GM12878 (cell line): ENCODE data around the gene FERMT2. TPM values are rescaled to one million over a fixed set of nuclear protein-coding genes. Genes with fewer than 3 reads are reported as not detected.

Source experiments
- ATAC-seq: fragments of 200-7000 bp; cut with Tn5 transposase; 3 replicates; pipeline ENCODE4 v1.9.1; 2020; ENCODE audit warnings: mild to moderate bottlenecking, moderate library complexity
- BruUV-seq: library from RNA; stranded (reverse); fragments of 400-500 nt; replicated peaks from 2 replicates; lab custom pipeline; 2021; lab: Mats Ljungman, UMichigan
- CTCF ChIA-PET: fragments of 300-600 bp; sonication (Branson Sonifier 250); formaldehyde crosslinking; extraction: SDS; loops from one replicate; lab custom pipeline; 2021; ENCODE audit warnings: inconsistent platforms; lab: Yijun Ruan, JAX
- POLR2A ChIA-PET: fragments of 350-600 bp; formaldehyde crosslinking; extraction: SDS; loops from one replicate; lab custom pipeline; 2021; ENCODE audit warnings: inconsistent platforms; lab: Charles Lee
- RAD21 ChIA-PET: fragments of 300-600 bp; sonication (Branson Sonifier 250); formaldehyde crosslinking; loops from one replicate; lab custom pipeline; 2023; ENCODE audit warnings: antibody characterized with exemption; ENCODE audit not compliant: unreplicated experiment; lab: Charles Lee
- SMC1A ChIA-PET: fragments of 300-600 bp; sonication (Branson Sonifier 250); formaldehyde crosslinking; loops from one replicate; lab custom pipeline; 2023; ENCODE audit not compliant: unreplicated experiment, uncharacterized antibody; lab: Charles Lee
- DNase-seq: peaks from one replicate; pipeline ENCODE4 v3.0.0-alpha.2; 2011; ENCODE audit warnings: low read depth, low spot score
- FAIRE-seq: peaks from 3 replicates; lab custom pipeline; 2011; peaks lifted over from hg19 to GRCh38; lab: Jason Lieb, UNC
- H2AFZ ChIP-seq: 2 replicates; pipeline ENCODE4 v1.6.0; 2011; ENCODE audit warnings: low read depth, low read length, control low read depth; ENCODE audit not compliant: control insufficient read depth
- H3K27ac ChIP-seq: 2 replicates; pipeline ENCODE4 v1.5.1; 2011; ENCODE audit warnings: control low read depth; ENCODE audit not compliant: control insufficient read depth, insufficient read depth
- H3K27me3 ChIP-seq, 2 experiments: replicated peaks in 1 of 2; 2 replicates each; pipeline versions ENCODE4 v1.6.0 to v1.6.1; 2011; ENCODE audit warnings: low read length in 1 of 2; ENCODE audit not compliant: control insufficient read depth in 2 of 2, insufficient read depth in 2 of 2
- H3K36me3 ChIP-seq, 2 experiments: 2 replicates each; pipeline ENCODE4 v1.5.1; 2011; ENCODE audit warnings: low read length in 1 of 2; ENCODE audit not compliant: control insufficient read depth in 2 of 2, insufficient read depth in 2 of 2
- H3K4me1 ChIP-seq: 2 replicates; pipeline ENCODE4 v1.6.1; 2011; ENCODE audit warnings: mild to moderate bottlenecking, low read length, moderate library complexity, mixed read lengths; ENCODE audit not compliant: control insufficient read depth, insufficient read depth
- H3K4me2 ChIP-seq: 2 replicates; pipeline ENCODE4 v1.6.0; 2011; ENCODE audit warnings: control low read depth; ENCODE audit not compliant: control insufficient read depth, insufficient read depth
- H3K4me3 ChIP-seq: fragments of 200-600 bp; sonication (generic); 2 replicates; pipeline ENCODE4 v1.5.1; 2016
- H3K79me2 ChIP-seq: 2 replicates; pipeline ENCODE4 v1.6.0; 2011; ENCODE audit warnings: low read length; ENCODE audit not compliant: control insufficient read depth, insufficient read depth
- H3K9ac ChIP-seq: 2 replicates; pipeline ENCODE4 v1.8.0; 2011; ENCODE audit warnings: low read length, control low read depth, mixed read lengths; ENCODE audit not compliant: control insufficient read depth, insufficient read depth
- H3K9me3 ChIP-seq: replicated peaks from 3 replicates; pipeline ENCODE4 v1.5.1; 2011; ENCODE audit warnings: mild to moderate bottlenecking, low read length; ENCODE audit not compliant: control insufficient read depth, insufficient read depth
- H4K20me1 ChIP-seq: 2 replicates; pipeline ENCODE4 v1.6.0; 2011; ENCODE audit not compliant: control insufficient read depth, insufficient read depth
- ASH2L ChIP-seq: fragments of 300-600, 200-600 bp; sonication (generic); IDR thresholded peaks from 2 replicates; pipeline ENCODE4 v1.6.1; 2017; ENCODE audit warnings: low read depth, mild to moderate bottlenecking, borderline replicate concordance
- FOS ChIP-seq: IDR thresholded peaks from 3 replicates; pipeline ENCODE4 v1.6.1; 2011; ENCODE audit warnings: borderline replicate concordance; ENCODE audit not compliant: insufficient read length; ENCODE audit errors: extremely low read depth
- HCFC1 ChIP-seq: fragments of 150-350 bp; IDR thresholded peaks from 2 replicates; pipeline ENCODE4 v1.6.1; 2014; ENCODE audit warnings: low read length
- KDM1A ChIP-seq: fragments of 200-600 bp; sonication (generic); IDR thresholded peaks from 2 replicates; pipeline ENCODE4 v1.6.1; 2016; ENCODE audit warnings: borderline replicate concordance
- POU2F2 ChIP-seq: IDR thresholded peaks from 3 replicates; pipeline ENCODE4 v1.6.1; 2011; ENCODE audit warnings: low read depth, mild to moderate bottlenecking, low read length, borderline replicate concordance
- SREBF2 ChIP-seq: IDR thresholded peaks from 2 replicates; pipeline ENCODE4 v1.6.1; 2012; ENCODE audit warnings: mild to moderate bottlenecking, low read length
- TCF7 ChIP-seq: IDR thresholded peaks from 2 replicates; pipeline ENCODE4 v1.6.1; 2014; ENCODE audit warnings: antibody characterized with exemption, borderline replicate concordance
- ZNF384 ChIP-seq: IDR thresholded peaks from 2 replicates; pipeline ENCODE4 v1.6.1; 2012; ENCODE audit warnings: low read depth, mild to moderate bottlenecking, low read length, improper control_type of control experiment, borderline replicate concordance
- ZZZ3 ChIP-seq: IDR thresholded peaks from 2 replicates; pipeline ENCODE4 v1.6.1; 2011; ENCODE audit warnings: low read depth; ENCODE audit not compliant: control insufficient read depth, insufficient read length
- WGBS: methylation state at CpG from one replicate; pipeline ENCODE4 v1.1.6; 2016; ENCODE audit warnings: low lambda C conversion rate; ENCODE audit not compliant: insufficient replicate concordance, insufficient coverage; ENCODE audit errors: missing lambda C conversion rate; 5-methylcytosine and 5-hydroxymethylcytosine counted together
- in situ Hi-C: fragments of 300-500 bp; cut with MboI; formaldehyde crosslinking; loops from 9 replicates; pipeline ENCODE4 v1.14.3; 2018; ENCODE audit warnings: mixed read lengths
- intact Hi-C: fragments of 100-400 bp; cut with micrococcal nuclease; formaldehyde crosslinking; loops from one replicate; pipeline ENCODE4 v1.14.2; 2022; ENCODE audit not compliant: unreplicated experiment
- polyA plus RNA-seq, 11 experiments: library from polyadenylated mRNA; depleted of rRNA in 4 of 11; unstranded in 6 of 11; stranded (reverse) in 5 of 11; fragments of >200 nt; fragmentation: Nextera tagmentation in 4 of 11; fragmentation: Illumina TruSeq in 1 of 11; extraction: Ambion mirVana in 4 of 11; extraction: Trizol in 1 of 11; gene quantifications; 1 replicate in 1 of 11; 2 replicates in 10 of 11; pipeline versions ENCODE4 v1.2.1 to v1.2.3, GENCODE V29; 2011 to 2016; ENCODE audit warnings: inconsistent platforms in 2 of 11, missing spikeins in 2 of 11, low read depth in 1 of 11
- total RNA-seq, 4 experiments: library from RNA; depleted of rRNA in 3 of 4; stranded (reverse); fragments of >200 nt in 3 of 4; fragmentation: Illumina TruSeq in 1 of 4; extraction: Trizol in 1 of 4; gene quantifications; 2 replicates each; pipeline versions ENCODE4 v1.2.1 to v1.2.3, GENCODE V29; 2013 to 2021
- TF ChIP-seq, protein P1 (sequence below), 3 experiments: IDR thresholded peaks in 2 of 3; conservative IDR thresholded peaks in 1 of 3; 2 replicates each; pipeline ENCODE4 v1.5.1; 2011; ENCODE audit warnings: low read depth in 3 of 3, low read length in 3 of 3, mild to moderate bottlenecking in 3 of 3, control low read depth in 2 of 3, moderate library complexity in 2 of 3, inconsistent platforms in 1 of 3, mixed read lengths in 1 of 3; ENCODE audit not compliant: control insufficient read depth in 2 of 3, insufficient read depth in 1 of 3; ENCODE audit errors: extremely low read depth in 1 of 3
- TF ChIP-seq, protein P2 (sequence below): fragments of 450-650 bp; IDR thresholded peaks from 2 replicates; pipeline ENCODE4 v1.6.1; 2014; ENCODE audit warnings: mild to moderate bottlenecking
- TF ChIP-seq, protein P3 (sequence below): IDR thresholded peaks from 2 replicates; pipeline ENCODE4 v1.6.1; 2011; ENCODE audit warnings: borderline replicate concordance, low read depth, mild to moderate bottlenecking, moderate library complexity, mixed read lengths, low read length; ENCODE audit not compliant: insufficient read depth; ENCODE audit errors: extremely low read length

The FERMT2 gene
- total and polyA plus RNA-seq, 10 of the 15 experiments (the other 5 are each of a cell fraction or from before 2014, with no cell fraction given) = 4.9 to 35.5 (median 19.5) TPM

DNA sequence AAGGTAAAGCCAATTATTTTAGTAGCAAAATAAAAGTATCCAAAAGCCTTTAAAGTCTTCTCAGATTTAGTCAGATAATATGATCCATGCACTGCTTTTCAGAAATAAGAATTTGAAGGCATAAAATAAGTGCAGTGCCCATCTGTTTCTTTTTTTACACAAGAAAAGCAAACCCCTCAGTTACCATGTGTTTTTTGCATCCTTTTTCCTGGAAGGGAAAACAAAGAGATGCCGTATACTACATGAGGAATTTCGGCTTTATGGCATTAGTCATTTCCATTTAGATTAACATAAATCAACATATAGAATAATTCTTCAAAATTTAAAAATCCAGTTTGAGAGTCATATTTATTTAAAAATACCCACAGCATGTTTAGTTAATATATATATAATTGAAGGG is 89.4 kb downstream of the FERMT2 start:
- WGBS = 96% methylated on average over 2 of the region's 2 CpGs
- Histone ChIP-seq H3K4me1 (no peaks in the 10 kb centered on the region), H3K27ac (no peak overlapping the region), H3K9ac (no peak overlapping the region), H3K79me2 (no peaks in the 10 kb centered on the region), H4K20me1 (no peaks in the 10 kb centered on the region), H3K27me3 (no peaks in the 10 kb centered on the region), H3K4me3 (no peak overlapping the region), H3K9me3 (no peaks in the 10 kb centered on the region), H3K4me2 (no peak overlapping the region), H3K36me3 (no peaks in the 10 kb centered on the region), H2AFZ (no peak overlapping the region)
- in situ Hi-C loops = no loop called here
- ChIA-PET CTCF (no interaction called here), POLR2A (no interaction called here), SMC1A (interaction anchor here (1.1 kb wide), 1 partner anchor 99 kb away, joined by 4 read pairs; no protein-coding TSS in a partner anchor), RAD21 (interaction anchor here (1.1 kb wide), 1 partner anchor 88 kb away, joined by 3 read pairs; no protein-coding TSS in a partner anchor)
- BruUV-seq = no TSS peak
- no peak for ATAC-seq
- intact Hi-C loops = no loop called here
- TF ChIP-seq POU2F2 (no peak), ASH2L (no peak), SREBF2 (no peak), ZZZ3 (no peak), FOS (no peak), KDM1A (no peak), ZNF384 (no peak), HCFC1 (no peak), TCF7 (no peak)
- TF ChIP-seq, protein P1, sequence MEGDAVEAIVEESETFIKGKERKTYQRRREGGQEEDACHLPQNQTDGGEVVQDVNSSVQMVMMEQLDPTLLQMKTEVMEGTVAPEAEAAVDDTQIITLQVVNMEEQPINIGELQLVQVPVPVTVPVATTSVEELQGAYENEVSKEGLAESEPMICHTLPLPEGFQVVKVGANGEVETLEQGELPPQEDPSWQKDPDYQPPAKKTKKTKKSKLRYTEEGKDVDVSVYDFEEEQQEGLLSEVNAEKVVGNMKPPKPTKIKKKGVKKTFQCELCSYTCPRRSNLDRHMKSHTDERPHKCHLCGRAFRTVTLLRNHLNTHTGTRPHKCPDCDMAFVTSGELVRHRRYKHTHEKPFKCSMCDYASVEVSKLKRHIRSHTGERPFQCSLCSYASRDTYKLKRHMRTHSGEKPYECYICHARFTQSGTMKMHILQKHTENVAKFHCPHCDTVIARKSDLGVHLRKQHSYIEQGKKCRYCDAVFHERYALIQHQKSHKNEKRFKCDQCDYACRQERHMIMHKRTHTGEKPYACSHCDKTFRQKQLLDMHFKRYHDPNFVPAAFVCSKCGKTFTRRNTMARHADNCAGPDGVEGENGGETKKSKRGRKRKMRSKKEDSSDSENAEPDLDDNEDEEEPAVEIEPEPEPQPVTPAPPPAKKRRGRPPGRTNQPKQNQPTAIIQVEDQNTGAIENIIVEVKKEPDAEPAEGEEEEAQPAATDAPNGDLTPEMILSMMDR (IDR thresholded peaks at IDR 0.05 in 2 of 3, conservative IDR thresholded peaks at IDR 0.05 in 1 of 3; ENCODE audit: control insufficient read depth in 2 of 3, extremely low read depth in 1 of 3, insufficient read depth in 1 of 3, low read depth in 3 of 3, low read length in 3 of 3) = no peak
- TF ChIP-seq, protein P2, sequence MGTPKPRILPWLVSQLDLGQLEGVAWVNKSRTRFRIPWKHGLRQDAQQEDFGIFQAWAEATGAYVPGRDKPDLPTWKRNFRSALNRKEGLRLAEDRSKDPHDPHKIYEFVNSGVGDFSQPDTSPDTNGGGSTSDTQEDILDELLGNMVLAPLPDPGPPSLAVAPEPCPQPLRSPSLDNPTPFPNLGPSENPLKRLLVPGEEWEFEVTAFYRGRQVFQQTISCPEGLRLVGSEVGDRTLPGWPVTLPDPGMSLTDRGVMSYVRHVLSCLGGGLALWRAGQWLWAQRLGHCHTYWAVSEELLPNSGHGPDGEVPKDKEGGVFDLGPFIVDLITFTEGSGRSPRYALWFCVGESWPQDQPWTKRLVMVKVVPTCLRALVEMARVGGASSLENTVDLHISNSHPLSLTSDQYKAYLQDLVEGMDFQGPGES = no peak
- TF ChIP-seq, protein P3, sequence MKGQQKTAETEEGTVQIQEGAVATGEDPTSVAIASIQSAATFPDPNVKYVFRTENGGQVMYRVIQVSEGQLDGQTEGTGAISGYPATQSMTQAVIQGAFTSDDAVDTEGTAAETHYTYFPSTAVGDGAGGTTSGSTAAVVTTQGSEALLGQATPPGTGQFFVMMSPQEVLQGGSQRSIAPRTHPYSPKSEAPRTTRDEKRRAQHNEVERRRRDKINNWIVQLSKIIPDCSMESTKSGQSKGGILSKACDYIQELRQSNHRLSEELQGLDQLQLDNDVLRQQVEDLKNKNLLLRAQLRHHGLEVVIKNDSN = no peak
- DNase-seq = no peak
- FAIRE-seq = no peak
